Measurements from ENCODE around the gene NCOA6. TPM values are rescaled to one million over a fixed set of nuclear protein-coding genes. Genes with fewer than 3 reads are reported as not detected.

The NCOA6 gene
- total RNA-seq, 4 donors from 2014 or later, result 26.5 to 33.8 (median 32.3) TPM

DNA sequence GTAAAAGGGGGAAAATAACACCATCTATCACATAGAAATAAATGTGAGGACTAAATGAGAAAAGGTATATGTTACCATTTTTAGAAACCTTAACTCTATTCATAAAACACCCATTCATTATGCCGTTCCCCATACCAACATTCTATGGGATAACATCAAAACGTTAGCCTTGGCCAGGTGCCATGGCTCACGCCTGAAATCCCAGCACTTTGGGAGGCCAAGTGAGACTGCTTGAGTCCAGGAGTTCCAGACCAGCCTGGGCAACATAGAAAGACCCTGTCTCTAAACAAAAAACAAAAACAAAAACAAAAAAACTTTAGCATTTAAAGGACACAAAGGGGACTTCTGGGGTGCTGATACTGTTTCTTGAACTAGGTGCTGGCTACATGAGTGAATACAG lies 149.9 kb downstream of the NCOA6 start:
- TF ChIP-seq, protein P1, sequence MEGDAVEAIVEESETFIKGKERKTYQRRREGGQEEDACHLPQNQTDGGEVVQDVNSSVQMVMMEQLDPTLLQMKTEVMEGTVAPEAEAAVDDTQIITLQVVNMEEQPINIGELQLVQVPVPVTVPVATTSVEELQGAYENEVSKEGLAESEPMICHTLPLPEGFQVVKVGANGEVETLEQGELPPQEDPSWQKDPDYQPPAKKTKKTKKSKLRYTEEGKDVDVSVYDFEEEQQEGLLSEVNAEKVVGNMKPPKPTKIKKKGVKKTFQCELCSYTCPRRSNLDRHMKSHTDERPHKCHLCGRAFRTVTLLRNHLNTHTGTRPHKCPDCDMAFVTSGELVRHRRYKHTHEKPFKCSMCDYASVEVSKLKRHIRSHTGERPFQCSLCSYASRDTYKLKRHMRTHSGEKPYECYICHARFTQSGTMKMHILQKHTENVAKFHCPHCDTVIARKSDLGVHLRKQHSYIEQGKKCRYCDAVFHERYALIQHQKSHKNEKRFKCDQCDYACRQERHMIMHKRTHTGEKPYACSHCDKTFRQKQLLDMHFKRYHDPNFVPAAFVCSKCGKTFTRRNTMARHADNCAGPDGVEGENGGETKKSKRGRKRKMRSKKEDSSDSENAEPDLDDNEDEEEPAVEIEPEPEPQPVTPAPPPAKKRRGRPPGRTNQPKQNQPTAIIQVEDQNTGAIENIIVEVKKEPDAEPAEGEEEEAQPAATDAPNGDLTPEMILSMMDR (IDR thresholded peaks at IDR 0.05), result no peak
- TF ChIP-seq POLR2A (IDR thresholded peaks at IDR 0.05), result no peak

DNA sequence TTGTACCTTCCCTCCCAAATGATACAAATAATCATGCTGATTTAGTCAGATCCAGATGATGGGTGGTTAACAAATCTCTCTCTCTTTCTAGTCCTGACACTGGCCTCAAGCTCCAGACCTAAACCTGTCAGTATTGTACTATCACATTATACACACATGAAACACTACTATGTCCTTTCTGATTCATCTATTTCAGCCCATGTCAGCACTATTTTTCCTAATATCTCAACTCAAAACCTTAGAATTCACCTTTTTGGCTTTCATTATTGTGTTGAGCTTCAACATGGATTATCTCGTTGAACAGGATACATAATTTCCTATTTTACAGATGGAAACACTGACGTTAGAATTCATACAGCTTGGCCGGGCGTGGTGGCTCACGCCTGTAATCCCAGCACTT lies 152.0 kb downstream of the NCOA6 start:
- H3K4me3 ChIP-seq (replicated peaks in 1 of 3), result no peak overlapping the region
- TF ChIP-seq, protein P1 (IDR thresholded peaks at IDR 0.05), result no peak
- no peak for TF ChIP-seq POLR2A (IDR thresholded peaks at IDR 0.05)
- H3K4me1 ChIP-seq, result peaks cover 3 to 6% of the 10 kb centered on the region in 2 donors
- WGBS, 2 donors, result 91 to 96% methylated on average over 5 of the region's 5 CpGs
- no peaks in the 10 kb centered on the region for H3K36me3 ChIP-seq
- no peaks in the 10 kb centered on the region for H3K27me3 ChIP-seq
- no peaks in the 10 kb centered on the region for H3K9me3 ChIP-seq
- intact Hi-C loops (cut with DNase I), result no loop called here
- no peak for DNase-seq
- H3K27ac ChIP-seq, result no peak overlapping the region

More for the DNA sequence above, 149.9 kb downstream of the NCOA6 start:
- Histone ChIP-seq H3K27ac (no peak overlapping the region), H3K9me3 (no peaks in the 10 kb centered on the region), H3K4me1 (peaks cover 3 to 6% of the 10 kb centered on the region in 2 donors), H3K36me3 (no peaks in the 10 kb centered on the region), H3K4me3 (replicated peaks in 1 of 3) (no peak overlapping the region), H3K27me3 (no peaks in the 10 kb centered on the region)
- intact Hi-C loops (cut with DNase I), result no loop called here
- no peak for DNase-seq
- 34 to 36% methylated on average over 3 of the region's 3 CpGs for WGBS, 2 donors

DNA sequence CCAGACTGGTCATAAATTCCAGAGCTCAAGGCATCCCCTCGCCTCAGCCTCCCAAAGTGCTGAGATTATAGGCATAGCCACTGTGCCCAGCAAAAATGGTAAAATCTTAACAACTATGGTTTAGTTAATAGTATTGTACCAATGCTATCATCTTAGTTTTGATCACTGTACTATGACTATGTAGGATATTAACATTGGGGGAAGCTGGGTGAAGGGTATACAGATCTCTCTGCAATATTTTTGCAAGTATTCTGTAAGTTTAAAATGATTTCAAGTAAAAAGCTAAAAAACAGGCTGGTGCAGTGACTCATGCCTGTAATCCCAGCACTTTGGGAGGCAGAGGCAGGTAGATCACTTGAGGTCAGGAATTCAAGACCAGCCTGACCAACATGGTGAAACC lies 156.4 kb downstream of the NCOA6 start:
- Histone ChIP-seq H3K4me3 (replicated peaks in 1 of 3) (no peak overlapping the region), H3K4me1 (no peaks in the 10 kb centered on the region), H3K9me3 (no peaks in the 10 kb centered on the region), H3K27me3 (no peaks in the 10 kb centered on the region), H3K36me3 (no peaks in the 10 kb centered on the region), H3K27ac (no peak overlapping the region)
- WGBS, 2 donors, result 95 to 100% methylated on average over 1 of the region's 1 CpG
- no peak for TF ChIP-seq POLR2A (IDR thresholded peaks at IDR 0.05)
- TF ChIP-seq, protein P1 (IDR thresholded peaks at IDR 0.05), result no peak
- DNase-seq, result no peak
- intact Hi-C loops (cut with DNase I), result no loop called here

Small RNAs within 50 kb of the gene (small RNA-seq; reads per million reads assigned to genes)
- not detected for gene AL118520.1

Other genes starting within 250 kb of the NCOA6 start
- gene PIGU, start 148.6 kb downstream of the NCOA6 start, total RNA-seq, result 10 to 100 TPM; 12.1 to 25.8 (median 18.0) TPM
- 10 to 100 TPM; 21.9 to 39.7 (median 31.2) TPM for gene TP53INP2, start 121.3 kb downstream of the NCOA6 start, total RNA-seq
- gene GGT7, start 47.2 kb upstream of the NCOA6 start, total RNA-seq, result 10 to 100 TPM; 24.1 to 41.1 (median 37.6) TPM
- gene ACSS2, start 51.0 kb upstream of the NCOA6 start, total RNA-seq, result 10 to 100 TPM; 48.5 to 89.6 (median 68.1) TPM
- 10 to 100 TPM; 45.7 to 81.8 (median 62.4) TPM for gene GSS, start 130.2 kb upstream of the NCOA6 start, total RNA-seq
- gene MYH7B, start 130.2 kb upstream of the NCOA6 start, total RNA-seq, result 1 to 10 TPM in 3 of 4 donors, under 1 TPM in 1; 0.63 to 2.0 (median 1.4) TPM

Measured in thyroid gland (tissue), 4 donors.